RPMI7951 (cell line): ENCODE data around the gene PINK1. TPM values are rescaled to one million over a fixed set of nuclear protein-coding genes. Genes with fewer than 3 reads are reported as not detected.

Source experiments
- DNase-seq: peaks from one replicate; pipeline ENCODE4 v3.0.0-alpha.2; 2012; ENCODE audit warnings: low read depth
- total RNA-seq: library from RNA; depleted of rRNA; stranded (reverse); fragments of >200 nt; shearing (Covaris generic); gene quantifications from 2 replicates; pipeline ENCODE4 v1.2.3, GENCODE V29; 2014

PINK1 gene
- total RNA-seq, 1 experiment from 2014 or later, result 52.0 TPM

GRCh38 chr1:20610970-20611369, 22.3 kb upstream of the PINK1 start:
- DNase-seq, result no peak

- DNase-seq, result no peak
These were observed 21.6 kb upstream of the PINK1 start for GRCh38 chr1:20611652-20612051.

- DNase-seq, result peak; percentile 77
These were observed 21.0 kb upstream of the PINK1 start for GRCh38 chr1:20612221-20612746.

- DNase-seq, result no peak
These were observed 19.1 kb upstream of the PINK1 start for GRCh38 chr1:20614131-20614579.

GRCh38 chr1:20615946-20616846, 17.1 kb upstream of the PINK1 start:
- peak; percentile 74 for DNase-seq

DNA sequence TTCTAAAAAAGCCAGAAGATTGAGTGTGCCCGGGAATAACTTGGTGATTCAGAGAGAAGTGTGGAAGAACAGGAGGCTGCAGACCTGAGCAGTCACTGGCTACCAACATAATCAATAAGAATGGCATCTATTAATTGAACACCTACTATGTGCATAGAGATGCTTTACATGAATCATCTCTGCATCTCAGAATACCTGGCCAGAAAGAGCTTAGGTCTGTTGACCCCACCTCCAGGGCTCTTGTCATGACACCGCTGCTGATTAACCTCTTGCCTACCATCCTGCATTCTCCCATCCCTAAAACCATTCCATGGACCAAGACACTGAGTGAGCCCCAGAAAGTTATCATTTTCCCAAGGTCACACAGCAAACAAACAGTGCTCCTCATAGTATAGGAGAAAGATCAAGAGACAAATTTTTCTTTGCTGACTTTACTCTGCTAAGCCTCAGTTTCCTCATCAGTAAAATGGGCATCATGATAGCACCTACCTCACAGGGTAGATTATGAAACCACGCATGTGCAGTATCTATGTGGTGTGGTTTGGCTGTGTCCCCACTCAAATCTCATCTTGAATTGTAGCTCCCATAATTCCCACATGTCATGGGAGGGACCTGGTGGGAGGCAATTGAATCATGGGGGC, 16.3 kb upstream of the PINK1 start:
- no peak for DNase-seq

GRCh38 chr1:20618550-20618949, 14.7 kb upstream of the PINK1 start:
- no peak for DNase-seq

DNA sequence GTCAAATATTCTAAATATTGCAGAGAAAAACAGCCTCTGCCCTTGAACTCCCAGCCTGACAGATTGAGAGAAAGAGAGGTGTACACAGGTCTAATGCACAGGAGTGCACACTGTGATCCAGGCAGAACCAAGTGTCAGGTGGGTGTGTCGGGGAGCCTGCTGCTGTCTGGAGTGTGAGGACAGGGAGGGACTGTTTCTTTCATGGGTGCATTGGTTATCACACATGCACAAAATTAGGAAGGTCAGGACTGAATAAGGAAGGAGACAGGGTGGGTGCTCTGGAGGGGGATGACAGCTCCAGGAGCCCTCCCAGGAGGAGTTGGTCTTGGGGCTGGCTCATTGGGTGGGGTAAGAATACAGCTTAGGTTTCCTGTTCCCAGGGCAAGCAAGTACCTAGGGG, 13.3 kb upstream of the PINK1 start:
- no peak for DNase-seq

GRCh38 chr1:20621012-20621411, 12.2 kb upstream of the PINK1 start:
- no peak for DNase-seq

GRCh38 chr1:20624709-20625108, 8.5 kb upstream of the PINK1 start:
- DNase-seq, result no peak

GRCh38 chr1:20625176-20626097, 7.8 kb upstream of the PINK1 start:
- no peak for DNase-seq

GRCh38 chr1:20626098-20626427, 7.2 kb upstream of the PINK1 start:
- DNase-seq, result no peak

GRCh38 chr1:20626524-20626923, 6.7 kb upstream of the PINK1 start:
- DNase-seq, result no peak

GRCh38 chr1:20630729-20631128, 2.5 kb upstream of the PINK1 start:
- DNase-seq, result no peak

DNA sequence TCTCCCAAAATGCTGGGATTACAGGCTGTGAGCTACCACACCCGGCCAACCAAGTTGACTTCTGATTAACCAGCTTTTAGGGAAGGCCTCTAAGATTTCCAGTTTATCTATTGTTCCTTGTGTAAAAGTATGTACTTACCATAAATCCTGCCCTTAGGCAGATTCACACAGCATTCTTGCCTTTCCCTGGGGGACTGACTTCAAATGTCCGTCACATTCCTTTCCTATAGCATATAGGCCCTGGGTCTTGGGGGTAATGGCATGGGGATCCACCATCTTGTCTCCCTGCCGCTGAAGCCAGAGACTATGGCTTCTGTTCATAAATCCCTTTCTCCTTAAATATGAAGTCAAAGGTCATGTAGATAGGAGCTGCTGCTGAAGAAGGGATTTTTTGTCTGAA, 872 bp upstream of the PINK1 start:
- no peak for DNase-seq

DNA sequence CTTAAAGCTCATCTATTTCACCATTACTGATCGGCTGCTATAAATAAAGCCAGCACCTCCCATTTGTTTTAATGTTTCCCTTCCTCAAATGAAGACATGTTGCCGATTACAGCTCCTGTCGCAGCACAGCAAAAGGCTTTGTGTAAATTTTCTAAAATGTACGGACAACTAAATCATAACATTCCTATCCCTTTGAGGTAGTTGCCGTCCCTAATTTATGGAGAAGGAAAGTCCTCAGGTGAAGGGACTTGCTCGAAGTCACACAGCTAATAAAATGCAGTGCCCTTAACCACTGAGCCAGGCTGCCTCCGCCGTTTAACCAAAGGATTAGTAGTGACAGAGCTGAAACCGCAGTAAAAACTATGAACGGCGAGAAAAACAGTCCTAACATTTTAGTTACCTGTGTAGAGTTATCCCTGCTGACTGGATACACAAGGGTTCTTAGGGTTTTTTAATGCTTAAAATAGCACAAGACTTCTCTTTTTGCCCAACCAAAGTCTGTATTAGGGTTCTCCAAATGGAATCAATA, 871 bp downstream of the PINK1 start:
- no peak for DNase-seq

- DNase-seq, result peak; percentile 58
These were observed 1.4 kb downstream of the PINK1 start for GRCh38 chr1:20634594-20635084.

DNA sequence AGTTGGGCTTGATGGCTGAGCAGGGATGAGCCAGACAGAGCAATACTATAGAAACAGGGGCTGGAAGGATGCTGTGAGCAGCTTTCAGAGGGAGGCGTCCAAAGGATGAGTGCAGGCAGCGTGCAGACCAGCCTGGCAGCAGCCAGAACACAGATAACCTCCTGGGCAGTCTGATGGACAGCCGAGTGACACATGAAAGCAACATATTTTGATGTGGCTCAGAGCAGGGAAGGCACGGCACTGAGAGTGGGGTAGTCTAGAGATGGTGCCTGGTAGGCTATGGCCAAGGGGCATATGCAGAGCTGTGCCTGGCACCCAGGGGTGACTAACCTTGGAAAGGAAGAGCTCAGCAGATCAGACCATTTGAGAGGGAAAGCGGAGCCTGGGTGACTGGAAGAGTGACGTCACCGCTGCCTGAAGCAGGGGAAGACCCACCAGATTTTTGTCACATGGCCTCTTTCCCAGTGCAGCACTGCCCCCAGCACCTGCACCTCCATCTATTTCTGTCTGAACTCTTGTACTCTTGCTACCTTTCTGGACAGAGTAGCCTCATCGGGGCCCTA, 3.6 kb downstream of the PINK1 start:
- no peak for DNase-seq

DNA sequence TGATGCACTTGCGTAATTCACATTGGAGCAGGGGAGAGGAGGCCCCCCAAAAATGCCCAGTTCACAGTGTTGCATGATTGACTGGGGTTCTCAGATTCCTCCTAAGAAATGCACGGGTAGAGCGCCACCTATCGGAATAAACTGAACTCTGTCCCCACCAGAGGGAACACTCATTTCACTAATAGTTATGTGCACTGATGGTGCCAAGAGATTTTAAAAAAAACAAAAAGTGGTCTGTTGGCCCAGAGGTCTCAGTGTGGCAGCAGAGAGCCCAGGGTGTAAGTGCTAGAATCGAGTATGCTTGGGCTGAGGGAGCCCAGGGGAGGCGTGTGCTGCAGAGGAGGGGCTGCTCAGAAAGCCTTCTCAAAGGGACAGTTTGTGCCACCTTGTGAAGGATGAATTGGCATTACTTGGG, 6.9 kb downstream of the PINK1 start:
- peak; percentile 44 for DNase-seq

DNA sequence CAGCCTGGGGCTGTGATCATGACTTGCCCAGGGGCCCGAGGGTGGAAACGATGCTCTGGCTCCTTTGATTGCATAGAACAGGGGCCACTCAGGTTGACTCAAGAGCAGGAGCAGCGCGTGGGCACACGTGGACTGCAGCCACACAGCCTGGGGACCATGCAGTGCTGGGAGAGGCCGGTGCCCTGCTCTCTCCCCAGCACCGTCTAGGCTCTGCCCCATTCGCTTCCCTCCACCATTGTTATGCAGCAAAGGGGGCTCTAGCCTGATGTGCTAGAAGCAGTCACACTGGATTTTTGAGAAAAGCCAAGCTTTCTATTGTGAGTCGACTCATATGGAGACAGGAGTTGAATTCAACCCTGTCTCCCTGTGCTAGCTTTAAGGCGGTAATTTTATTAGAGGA, 8.7 kb downstream of the PINK1 start:
- no peak for DNase-seq

- no peak for DNase-seq
These were observed 9.8 kb downstream of the PINK1 start for GRCh38 chr1:20643080-20643479.
